Caco-2 (cell line): ENCODE measurements around the gene PNPLA8. TPM values are rescaled to one million over a fixed set of nuclear protein-coding genes. Genes with fewer than 3 reads are reported as not detected.

Experiments used
- BruUV-seq: library from RNA; stranded (reverse); fragments of 400-500 nt; replicated peaks from 2 replicates; lab custom pipeline; 2021; lab: Mats Ljungman, UMichigan
- CTCF ChIA-PET: fragments of 300-600 bp; sonication (Branson Sonifier 250); formaldehyde crosslinking; loops from one replicate; lab custom pipeline; 2022; ENCODE audit warnings: antibody characterized with exemption; lab: Charles Lee
- POLR2A ChIA-PET: fragments of 300-600 bp; sonication (Branson Sonifier 250); formaldehyde crosslinking; loops from one replicate; lab custom pipeline; 2022; ENCODE audit warnings: antibody characterized with exemption; lab: Charles Lee
- DNase-seq, 2 experiments: peaks; one replicate each; pipeline versions ENCODE4 v3.0.0 to v3.0.0-alpha.2; 2020 to 2022
- H3K27me3 ChIP-seq: replicated peaks from 2 replicates; pipeline ENCODE4 v1.6.0; 2011; ENCODE audit warnings: low read length; ENCODE audit not compliant: control insufficient read depth, insufficient read depth
- H3K36me3 ChIP-seq: 2 replicates; pipeline ENCODE4 v1.5.1; 2011; ENCODE audit warnings: low read length; ENCODE audit not compliant: control insufficient read depth, insufficient read depth
- H3K4me1 ChIP-seq: fragments of 250-450 bp; sonication (Bioruptor Pico); 2 replicates; pipeline ENCODE4 v1.5.1; 2020; ENCODE audit warnings: mild to moderate bottlenecking
- H3K4me3 ChIP-seq: 2 replicates; pipeline ENCODE4 v1.5.1; 2011; ENCODE audit warnings: low read depth, mild to moderate bottlenecking, control low read depth, low read length
- H3K9me3 ChIP-seq: fragments of 250-450 bp; sonication (Bioruptor Pico); 2 replicates; pipeline ENCODE4 v1.5.1; 2020; ENCODE audit warnings: mild to moderate bottlenecking, moderate library complexity
- H3K27ac Mint-ChIP-seq: one replicate; pipeline ENCODE4 v1.8.0; 2022; ENCODE audit warnings: mixed read lengths; ENCODE audit not compliant: unreplicated experiment
- H3K27me3 Mint-ChIP-seq: one replicate; pipeline ENCODE4 v1.8.0; 2022; ENCODE audit warnings: mixed read lengths; ENCODE audit not compliant: insufficient read depth, unreplicated experiment
- H3K36me3 Mint-ChIP-seq: one replicate; pipeline ENCODE4 v1.8.0; 2022; ENCODE audit warnings: mild to moderate bottlenecking, mixed read lengths; ENCODE audit not compliant: insufficient read depth, unreplicated experiment
- H3K4me1 Mint-ChIP-seq: one replicate; pipeline ENCODE4 v1.8.0; 2022; ENCODE audit warnings: low read depth, mixed read lengths; ENCODE audit not compliant: unreplicated experiment
- H3K4me3 Mint-ChIP-seq: one replicate; pipeline ENCODE4 v1.8.0; 2022; ENCODE audit warnings: mild to moderate bottlenecking, moderate library complexity, mixed read lengths; ENCODE audit not compliant: unreplicated experiment
- H3K9me3 Mint-ChIP-seq: one replicate; pipeline ENCODE4 v1.8.0; 2022; ENCODE audit warnings: mixed read lengths; ENCODE audit not compliant: unreplicated experiment
- intact Hi-C: fragments of 100-400 bp; cut with micrococcal nuclease; formaldehyde crosslinking; loops from one replicate; pipeline ENCODE4 v1.10.0; 2022; ENCODE audit not compliant: unreplicated experiment
- total RNA-seq: library from RNA; stranded (reverse); gene quantifications from 2 replicates; pipeline ENCODE4 v1.2.3, GENCODE V29; 2022
- TF ChIP-seq, protein P1 (sequence below), 2 experiments: fragments of 200-600 bp in 1 of 2; IDR thresholded peaks; 1 replicate in 1 of 2; 2 replicates in 1 of 2; pipeline versions ENCODE4 v1.5.1 to v1.8.0; 2011 to 2022; ENCODE audit warnings: antibody characterized with exemption in 1 of 2, control low read depth in 1 of 2, inconsistent platforms in 1 of 2, low read depth in 1 of 2, low read length in 1 of 2, mild to moderate bottlenecking in 1 of 2, moderate library complexity in 1 of 2; ENCODE audit not compliant: insufficient read depth in 1 of 2, severe bottlenecking in 1 of 2, unreplicated experiment in 1 of 2

PNPLA8 gene
- total RNA-seq, 1 experiment from 2014 or later: 15.3 TPM

DNA sequence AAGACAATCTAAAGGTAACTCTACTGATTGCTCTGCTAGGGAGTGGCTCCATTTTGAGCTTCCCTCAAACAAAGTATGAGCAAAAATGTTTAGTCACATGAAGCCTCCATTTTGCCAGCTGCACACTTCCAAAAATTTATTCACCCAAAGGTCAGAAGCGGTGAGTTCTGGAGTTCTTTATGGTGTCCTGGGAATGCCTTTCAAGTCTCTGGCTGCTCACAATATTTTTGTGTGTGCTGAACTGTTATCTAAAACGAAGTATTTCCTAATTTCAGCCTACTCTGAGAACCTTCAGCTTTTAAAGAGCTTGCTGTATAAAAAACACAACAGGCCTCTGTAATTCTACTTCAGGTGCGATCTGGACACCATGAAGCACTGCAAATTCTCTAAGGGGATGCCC lies 85.3 kb downstream of the PNPLA8 start:
- Histone ChIP-seq H3K4me1 (peaks cover 37% of the 10 kb centered on the region), H3K4me3 (no peak overlapping the region), H3K36me3 (no peaks in the 10 kb centered on the region), H3K9me3 (no peaks in the 10 kb centered on the region), H3K27me3 (no peaks in the 10 kb centered on the region)
- no peak overlapping the region for H3K4me3 Mint-ChIP-seq
- H3K4me1 Mint-ChIP-seq: peaks cover 17% of the 10 kb centered on the region
- CTCF ChIA-PET: no interaction called here
- H3K9me3 Mint-ChIP-seq: no peaks in the 10 kb centered on the region
- no peaks in the 10 kb centered on the region for H3K27me3 Mint-ChIP-seq
- H3K36me3 Mint-ChIP-seq: peaks cover 16% of the 10 kb centered on the region
- DNase-seq: peak in 1 of 2 experiments; percentile 29
- POLR2A ChIA-PET: interaction anchor here (1.2 kb wide), 1 partner anchor 14 kb away, joined by 3 read pairs; no protein-coding TSS in a partner anchor
- no TSS peak for BruUV-seq
- TF ChIP-seq, protein P1, sequence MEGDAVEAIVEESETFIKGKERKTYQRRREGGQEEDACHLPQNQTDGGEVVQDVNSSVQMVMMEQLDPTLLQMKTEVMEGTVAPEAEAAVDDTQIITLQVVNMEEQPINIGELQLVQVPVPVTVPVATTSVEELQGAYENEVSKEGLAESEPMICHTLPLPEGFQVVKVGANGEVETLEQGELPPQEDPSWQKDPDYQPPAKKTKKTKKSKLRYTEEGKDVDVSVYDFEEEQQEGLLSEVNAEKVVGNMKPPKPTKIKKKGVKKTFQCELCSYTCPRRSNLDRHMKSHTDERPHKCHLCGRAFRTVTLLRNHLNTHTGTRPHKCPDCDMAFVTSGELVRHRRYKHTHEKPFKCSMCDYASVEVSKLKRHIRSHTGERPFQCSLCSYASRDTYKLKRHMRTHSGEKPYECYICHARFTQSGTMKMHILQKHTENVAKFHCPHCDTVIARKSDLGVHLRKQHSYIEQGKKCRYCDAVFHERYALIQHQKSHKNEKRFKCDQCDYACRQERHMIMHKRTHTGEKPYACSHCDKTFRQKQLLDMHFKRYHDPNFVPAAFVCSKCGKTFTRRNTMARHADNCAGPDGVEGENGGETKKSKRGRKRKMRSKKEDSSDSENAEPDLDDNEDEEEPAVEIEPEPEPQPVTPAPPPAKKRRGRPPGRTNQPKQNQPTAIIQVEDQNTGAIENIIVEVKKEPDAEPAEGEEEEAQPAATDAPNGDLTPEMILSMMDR (IDR thresholded peaks at IDR 0.05; ENCODE audit: insufficient read depth in 1 of 2, low read depth in 1 of 2, low read length in 1 of 2, severe bottlenecking in 1 of 2, unreplicated experiment in 1 of 2): no peak
- no peak overlapping the region for H3K27ac Mint-ChIP-seq
- intact Hi-C loops: no loop called here

DNA sequence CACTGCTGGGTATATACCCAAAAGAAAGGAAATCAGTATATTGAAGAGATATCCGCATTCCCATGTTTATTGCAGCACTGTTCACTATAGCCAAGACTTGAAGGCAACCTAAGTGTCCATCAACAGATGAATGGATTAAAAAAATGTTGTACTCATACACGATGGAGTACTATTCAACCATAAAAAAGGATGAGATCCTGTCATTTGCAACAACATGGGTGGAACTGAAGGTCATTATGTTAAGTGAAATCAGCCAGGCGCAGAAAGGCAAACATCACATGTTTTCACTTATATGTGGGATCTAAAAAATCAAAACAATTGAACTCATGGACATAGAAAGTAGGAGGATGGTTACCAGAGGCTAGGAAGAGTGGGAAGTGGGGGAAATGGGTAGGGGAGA lies 89.0 kb downstream of the PNPLA8 start:
- intact Hi-C loops: no loop called here
- Mint-ChIP-seq H3K27ac (no peak overlapping the region), H3K27me3 (no peaks in the 10 kb centered on the region), H3K9me3 (no peaks in the 10 kb centered on the region), H3K36me3 (peaks cover 18% of the 10 kb centered on the region), H3K4me3 (no peak overlapping the region), H3K4me1 (peaks cover 21% of the 10 kb centered on the region)
- no TSS peak for BruUV-seq
- no peak overlapping the region for H3K4me3 ChIP-seq
- TF ChIP-seq, protein P1 (IDR thresholded peaks at IDR 0.05; ENCODE audit: insufficient read depth in 1 of 2, low read depth in 1 of 2, low read length in 1 of 2, severe bottlenecking in 1 of 2, unreplicated experiment in 1 of 2): no peak
- H3K9me3 ChIP-seq: no peaks in the 10 kb centered on the region
- ChIA-PET CTCF (no interaction called here), POLR2A (no interaction called here)
- H3K4me1 ChIP-seq: peaks cover 36% of the 10 kb centered on the region
- DNase-seq: no peak
- H3K36me3 ChIP-seq: no peaks in the 10 kb centered on the region
- H3K27me3 ChIP-seq: no peaks in the 10 kb centered on the region

DNA sequence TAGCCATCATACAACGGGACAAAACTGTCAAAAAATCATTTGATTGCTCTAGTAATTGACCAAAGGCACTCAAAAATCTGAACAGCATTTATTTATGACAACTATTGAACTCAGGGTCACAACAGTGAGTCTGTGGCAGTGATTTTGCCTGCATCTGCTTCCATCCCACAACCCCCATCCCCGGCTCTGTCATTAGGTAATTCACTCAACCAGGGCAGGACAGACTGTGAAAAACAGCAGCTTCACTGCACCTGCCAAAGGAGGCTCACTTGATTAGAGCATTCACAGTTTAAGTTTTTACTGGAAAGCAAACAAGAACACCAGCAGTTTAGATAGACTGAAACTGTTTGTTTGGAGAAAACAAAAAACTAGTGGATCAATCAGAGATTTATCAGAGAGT lies 91.9 kb downstream of the PNPLA8 start:
- no peaks in the 10 kb centered on the region for H3K36me3 ChIP-seq
- no peak for DNase-seq
- H3K4me3 ChIP-seq: no peak overlapping the region
- Mint-ChIP-seq H3K4me3 (no peak overlapping the region), H3K27ac (peak overlapping the region; percentile 6), H3K9me3 (no peaks in the 10 kb centered on the region), H3K27me3 (no peaks in the 10 kb centered on the region), H3K4me1 (peaks cover 16% of the 10 kb centered on the region), H3K36me3 (peaks cover 27% of the 10 kb centered on the region)
- H3K27me3 ChIP-seq: no peaks in the 10 kb centered on the region
- no peaks in the 10 kb centered on the region for H3K9me3 ChIP-seq
- peaks cover 25% of the 10 kb centered on the region for H3K4me1 ChIP-seq
- POLR2A ChIA-PET: no interaction called here
- intact Hi-C loops: no loop called here
- TF ChIP-seq, protein P1 (IDR thresholded peaks at IDR 0.05; ENCODE audit: insufficient read depth in 1 of 2, low read depth in 1 of 2, low read length in 1 of 2, severe bottlenecking in 1 of 2, unreplicated experiment in 1 of 2): no peak
- no TSS peak for BruUV-seq
- CTCF ChIA-PET: no interaction called here
